HUES48 (cell line): Measurements from ENCODE around the gene C11orf21.
A peak's percentile ranks its signal among the peaks of the same experiment; 100 is the strongest.

Source experiments
- H3K27ac ChIP-seq: one replicate; pipeline ENCODE4 v1.7.0; 2013; ENCODE audit warnings: low read depth, low read length, inconsistent platforms
- H3K27me3 ChIP-seq: 2 replicates; pipeline ENCODE4 v1.6.1; 2013; ENCODE audit warnings: mild to moderate bottlenecking, low read length; ENCODE audit not compliant: control insufficient read depth, insufficient read depth
- H3K36me3 ChIP-seq: 2 replicates; pipeline ENCODE4 v1.6.1; 2013; ENCODE audit warnings: low read length; ENCODE audit not compliant: control insufficient read depth, insufficient read depth
- H3K4me1 ChIP-seq: 2 replicates; pipeline ENCODE4 v1.6.1; 2013; ENCODE audit warnings: mild to moderate bottlenecking, low read length; ENCODE audit not compliant: control insufficient read depth, insufficient read depth
- H3K4me3 ChIP-seq: 2 replicates; pipeline ENCODE4 v1.5.1; 2013; ENCODE audit warnings: mild to moderate bottlenecking, low read depth, low read length
- H3K9ac ChIP-seq: 2 replicates; pipeline ENCODE4 v1.6.1; 2013; ENCODE audit warnings: mild to moderate bottlenecking, low read depth, low read length, moderate library complexity
- H3K9me3 ChIP-seq: 2 replicates; pipeline ENCODE4 v1.6.1; 2013; ENCODE audit warnings: low read length; ENCODE audit not compliant: control insufficient read depth, insufficient read depth

C11orf21 gene

GRCh38 chr11:2273311-2273710 is 28.4 kb downstream of the C11orf21 start:
- H3K9ac ChIP-seq = no peak overlapping the region
- peaks cover 15% of the 10 kb centered on the region for H3K4me1 ChIP-seq
- no peak overlapping the region for H3K27ac ChIP-seq
- H3K9me3 ChIP-seq = no peaks in the 10 kb centered on the region
- no peak overlapping the region for H3K4me3 ChIP-seq
- peaks cover 67% of the 10 kb centered on the region for H3K27me3 ChIP-seq
- H3K36me3 ChIP-seq = no peaks in the 10 kb centered on the region

GRCh38 chr11:2272946-2273280 is 28.8 kb downstream of the C11orf21 start:
- Histone ChIP-seq H3K27ac (no peak overlapping the region), H3K4me1 (peaks cover 12% of the 10 kb centered on the region), H3K36me3 (no peaks in the 10 kb centered on the region), H3K27me3 (peaks cover 71% of the 10 kb centered on the region), H3K9me3 (no peaks in the 10 kb centered on the region), H3K9ac (no peak overlapping the region), H3K4me3 (no peak overlapping the region)

GRCh38 chr11:2272228-2272945 is 29.3 kb downstream of the C11orf21 start:
- Histone ChIP-seq H3K27ac (no peak overlapping the region), H3K27me3 (peaks cover 76% of the 10 kb centered on the region), H3K4me3 (no peak overlapping the region), H3K4me1 (peaks cover 7% of the 10 kb centered on the region), H3K36me3 (no peaks in the 10 kb centered on the region), H3K9me3 (no peaks in the 10 kb centered on the region), H3K9ac (no peak overlapping the region)

- Histone ChIP-seq H3K27ac (no peak overlapping the region), H3K9me3 (no peaks in the 10 kb centered on the region), H3K4me1 (0 out of 2 replicates have a peak, but pooled peaks cover 2% of the 10 kb centered on the region), H3K27me3 (peaks cover 82% of the 10 kb centered on the region), H3K9ac (no peak overlapping the region), H3K36me3 (no peaks in the 10 kb centered on the region), H3K4me3 (peak overlapping the region; percentile 54; the same call in 1 of the 2 replicates)
These were observed 30.1 kb downstream of the C11orf21 start for GRCh38 chr11:2271327-2272227.

GRCh38 chr11:2271077-2271326 is 30.7 kb downstream of the C11orf21 start:
- H3K9ac ChIP-seq = no peak overlapping the region
- H3K27me3 ChIP-seq = peaks cover 84% of the 10 kb centered on the region
- H3K9me3 ChIP-seq = no peaks in the 10 kb centered on the region
- no peak overlapping the region for H3K27ac ChIP-seq
- H3K4me1 ChIP-seq = 0 out of 2 replicates have a peak, but pooled peaks cover 2% of the 10 kb centered on the region
- peak overlapping the region; percentile 54 for H3K4me3 ChIP-seq
- H3K36me3 ChIP-seq = no peaks in the 10 kb centered on the region

- Histone ChIP-seq H3K27me3 (peaks cover 85% of the 10 kb centered on the region), H3K9me3 (no peaks in the 10 kb centered on the region), H3K27ac (no peak within 1 kb of the TSS), H3K4me1 (0 out of 2 replicates have a peak, but pooled peaks cover 2% of the 10 kb centered on the region), H3K4me3 (peak within 1 kb of the TSS; percentile 59), H3K9ac (no peak within 1 kb of the TSS), H3K36me3 (no peaks in the 10 kb centered on the region)
These were observed 31.2 kb downstream of the C11orf21 start, which contains the start of gene ASCL2 for GRCh38 chr11:2270322-2271076. Gene ASCL2 (minus strand): TSS chr11:2270588. CDS start chr11:2270332, 256 bp downstream.

- no peaks in the 10 kb centered on the region for H3K36me3 ChIP-seq
- no peak overlapping the region for H3K9ac ChIP-seq
- H3K27ac ChIP-seq = no peak overlapping the region
- peaks cover 93% of the 10 kb centered on the region for H3K27me3 ChIP-seq
- H3K4me3 ChIP-seq = peak overlapping the region; percentile 59; the same call in 1 of the 2 replicates
- 0 out of 2 replicates have a peak, but pooled peaks cover 2% of the 10 kb centered on the region for H3K4me1 ChIP-seq
- no peaks in the 10 kb centered on the region for H3K9me3 ChIP-seq
These were observed 32.0 kb downstream of the C11orf21 start for GRCh38 chr11:2269601-2270321.

GRCh38 chr11:2268729-2269600 is 32.8 kb downstream of the C11orf21 start:
- H3K27me3 ChIP-seq = peaks cover 97% of the 10 kb centered on the region
- peak overlapping the region; percentile 59 for H3K4me3 ChIP-seq
- no peaks in the 10 kb centered on the region for H3K9me3 ChIP-seq
- no peak overlapping the region for H3K27ac ChIP-seq
- no peaks in the 10 kb centered on the region for H3K36me3 ChIP-seq
- H3K4me1 ChIP-seq = 0 out of 2 replicates have a peak, but pooled peaks cover 2% of the 10 kb centered on the region
- no peak overlapping the region for H3K9ac ChIP-seq

- H3K36me3 ChIP-seq = no peaks in the 10 kb centered on the region
- no peak overlapping the region for H3K9ac ChIP-seq
- 0 out of 2 replicates have a peak, but pooled peaks cover 2% of the 10 kb centered on the region for H3K4me1 ChIP-seq
- peak overlapping the region; percentile 39 for H3K4me3 ChIP-seq
- H3K27ac ChIP-seq = no peak overlapping the region
- H3K27me3 ChIP-seq = peaks cover 90% of the 10 kb centered on the region
- no peaks in the 10 kb centered on the region for H3K9me3 ChIP-seq
These were observed 33.6 kb downstream of the C11orf21 start for GRCh38 chr11:2267851-2268728.
